H4 (cell line): ENCODE results near the gene PRR22. TPM values are rescaled to one million over a fixed set of nuclear protein-coding genes. Genes with fewer than 3 reads are reported as not detected.
"Not testable (repeated sequence)": the region's sequence is repeated elsewhere in the genome, so short reads cannot be mapped to it uniquely, and the experiment has no call there.

Experiments used
- DNase-seq: peaks from one replicate; pipeline ENCODE4 v3.0.0-alpha.2; 2015; ENCODE audit warnings: low spot score
- total RNA-seq: library from RNA; depleted of rRNA; stranded (reverse); fragments of >200 nt; shearing (Covaris generic); gene quantifications from 2 replicates; pipeline ENCODE4 v1.2.3, GENCODE V29; 2014

The PRR22 gene
- total RNA-seq, 1 experiment from 2014 or later = 0.25 TPM

- peak; percentile 99 for DNase-seq
These were observed 6.3 kb upstream of the PRR22 start, which contains the start of gene DUS3L for GRCh38 chr19:5790559-5791520. TSS of gene DUS3L (minus strand) at chr19:5791163. CDS start at chr19:5791141, 22 bp downstream.

GRCh38 chr19:5789886-5790558 is 5.5 kb upstream of the PRR22 start:
- DNase-seq = no peak

GRCh38 chr19:5789351-5789761 is 4.8 kb upstream of the PRR22 start:
- no peak for DNase-seq

GRCh38 chr19:5788422-5788821 is 3.9 kb upstream of the PRR22 start:
- no peak for DNase-seq

GRCh38 chr19:5787409-5788182 is 3.0 kb upstream of the PRR22 start:
- DNase-seq = no peak

GRCh38 chr19:5786593-5787408 is 2.3 kb upstream of the PRR22 start:
- DNase-seq = no peak

- no peak for DNase-seq
These were observed 877 bp upstream of the PRR22 start for GRCh38 chr19:5785423-5785822.

- DNase-seq = no peak
These were observed 1.3 kb downstream of the PRR22 start for GRCh38 chr19:5782945-5783919.

- DNase-seq = no peak
These were observed 2.2 kb downstream of the PRR22 start for GRCh38 chr19:5782322-5782721.

GRCh38 chr19:5780916-5781315 is 3.6 kb downstream of the PRR22 start:
- DNase-seq = not testable (repeated sequence)

GRCh38 chr19:5778402-5778801 is 6.1 kb downstream of the PRR22 start:
- no peak for DNase-seq

- no peak for DNase-seq
These were observed 8.8 kb downstream of the PRR22 start for GRCh38 chr19:5775668-5776309.

- no peak for DNase-seq
These were observed 9.6 kb downstream of the PRR22 start for GRCh38 chr19:5774921-5775320.

- DNase-seq = no peak
These were observed 11.3 kb downstream of the PRR22 start for GRCh38 chr19:5773276-5773675.

GRCh38 chr19:5772416-5772815 is 12.1 kb downstream of the PRR22 start:
- DNase-seq = no peak

- DNase-seq = no peak
These were observed 16.6 kb downstream of the PRR22 start for GRCh38 chr19:5767949-5768348.

GRCh38 chr19:5765220-5765619 is 19.3 kb downstream of the PRR22 start:
- no peak for DNase-seq

- DNase-seq = no peak
These were observed 21.8 kb downstream of the PRR22 start for GRCh38 chr19:5762608-5763217.

GRCh38 chr19:5753743-5754142 is 30.8 kb downstream of the PRR22 start:
- no peak for DNase-seq
